ENCODE results near the gene RHOU. TPM values are rescaled to one million over a fixed set of nuclear protein-coding genes. Genes with fewer than 3 reads are reported as not detected.

RHOU gene
- total RNA-seq, 1 donor from 2014 or later: 8.8 TPM

DNA sequence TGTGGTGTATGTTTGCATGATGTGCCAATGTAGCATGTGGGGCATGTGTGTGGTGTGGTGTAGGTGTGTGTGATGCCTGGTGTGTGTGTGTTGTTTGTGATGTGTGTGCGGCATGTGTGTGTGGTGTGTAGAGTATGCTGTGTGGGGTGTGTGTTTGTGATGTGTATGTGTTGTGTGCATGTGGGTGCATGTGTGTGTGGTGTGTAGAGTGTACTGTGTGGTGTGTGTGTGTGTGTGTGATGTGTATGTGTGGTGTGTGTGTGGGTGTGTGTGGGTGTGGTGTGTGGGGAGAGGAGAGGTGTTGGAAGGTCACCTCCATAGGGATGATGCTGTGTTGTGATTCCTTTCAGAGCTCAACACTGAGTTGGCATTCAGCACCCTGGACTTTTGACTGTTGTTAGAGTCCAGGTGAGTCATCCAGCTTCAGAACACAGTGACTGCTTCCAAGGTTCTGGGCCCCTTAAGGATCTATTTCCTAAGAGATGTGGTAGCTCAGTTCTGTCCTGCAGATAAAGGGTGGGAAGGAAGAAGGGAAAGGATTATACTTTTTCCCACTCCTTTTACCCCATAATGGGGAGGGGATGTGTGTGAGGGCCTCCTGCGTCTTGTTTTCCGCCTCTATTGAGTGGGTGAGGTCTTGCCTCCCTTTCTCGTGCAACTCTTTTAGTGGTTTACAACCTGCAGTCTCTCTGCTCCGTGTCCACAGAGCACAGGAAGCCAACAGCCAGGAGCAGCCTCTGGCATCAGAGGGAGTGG, 47.6 kb downstream of the RHOU start:
- intact Hi-C loops (cut with micrococcal nuclease): no loop called here

DNA sequence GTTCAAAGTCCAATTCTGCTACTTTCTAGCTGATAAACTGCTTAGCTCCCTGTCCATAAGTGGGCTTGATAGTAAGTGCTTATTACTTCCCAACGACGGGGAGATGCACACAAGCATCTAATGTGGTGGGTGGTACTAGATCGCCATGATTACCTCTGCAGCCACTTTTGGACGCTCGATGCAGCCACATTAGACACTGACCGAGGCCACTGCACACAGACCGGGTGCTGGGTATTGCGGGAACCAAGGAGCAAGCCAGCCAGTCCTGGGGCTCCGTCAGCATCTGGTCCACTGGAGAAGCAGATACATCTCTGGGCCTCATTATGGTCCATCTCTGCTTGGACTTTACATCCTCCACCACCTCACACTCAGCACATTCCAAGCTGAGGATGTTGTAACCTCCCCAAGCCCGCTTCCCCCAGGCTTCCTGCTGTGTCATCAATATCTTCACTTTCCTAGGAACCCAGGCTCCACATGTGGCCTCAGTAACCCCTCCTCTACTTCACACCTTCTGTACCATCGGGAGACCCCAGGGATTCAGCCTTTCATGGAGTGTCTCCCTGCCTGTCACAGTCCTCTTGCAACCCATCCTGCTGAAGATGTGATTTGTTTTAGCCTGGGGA, 48.2 kb downstream of the RHOU start:
- intact Hi-C loops (cut with micrococcal nuclease): no loop called here

DNA sequence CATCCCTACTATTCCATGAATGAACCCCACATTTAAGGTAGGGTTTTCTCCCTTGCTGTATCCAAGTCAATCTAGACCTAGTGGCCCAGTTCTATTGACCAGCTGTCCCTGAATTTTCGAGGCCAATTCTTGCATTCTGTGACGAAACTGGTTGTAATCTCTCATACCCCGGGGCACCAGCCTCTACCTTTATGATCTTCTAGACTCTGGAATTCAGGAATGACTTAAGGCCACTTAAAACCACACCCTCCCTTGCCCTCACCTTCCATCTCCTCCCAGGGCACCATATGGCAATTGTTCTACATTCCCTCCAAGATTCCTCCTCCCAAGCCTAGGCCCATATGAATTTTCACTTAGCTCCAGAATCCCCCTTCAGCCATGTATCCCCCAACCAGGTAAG, 48.9 kb downstream of the RHOU start:
- intact Hi-C loops (cut with micrococcal nuclease): no loop called here

DNA sequence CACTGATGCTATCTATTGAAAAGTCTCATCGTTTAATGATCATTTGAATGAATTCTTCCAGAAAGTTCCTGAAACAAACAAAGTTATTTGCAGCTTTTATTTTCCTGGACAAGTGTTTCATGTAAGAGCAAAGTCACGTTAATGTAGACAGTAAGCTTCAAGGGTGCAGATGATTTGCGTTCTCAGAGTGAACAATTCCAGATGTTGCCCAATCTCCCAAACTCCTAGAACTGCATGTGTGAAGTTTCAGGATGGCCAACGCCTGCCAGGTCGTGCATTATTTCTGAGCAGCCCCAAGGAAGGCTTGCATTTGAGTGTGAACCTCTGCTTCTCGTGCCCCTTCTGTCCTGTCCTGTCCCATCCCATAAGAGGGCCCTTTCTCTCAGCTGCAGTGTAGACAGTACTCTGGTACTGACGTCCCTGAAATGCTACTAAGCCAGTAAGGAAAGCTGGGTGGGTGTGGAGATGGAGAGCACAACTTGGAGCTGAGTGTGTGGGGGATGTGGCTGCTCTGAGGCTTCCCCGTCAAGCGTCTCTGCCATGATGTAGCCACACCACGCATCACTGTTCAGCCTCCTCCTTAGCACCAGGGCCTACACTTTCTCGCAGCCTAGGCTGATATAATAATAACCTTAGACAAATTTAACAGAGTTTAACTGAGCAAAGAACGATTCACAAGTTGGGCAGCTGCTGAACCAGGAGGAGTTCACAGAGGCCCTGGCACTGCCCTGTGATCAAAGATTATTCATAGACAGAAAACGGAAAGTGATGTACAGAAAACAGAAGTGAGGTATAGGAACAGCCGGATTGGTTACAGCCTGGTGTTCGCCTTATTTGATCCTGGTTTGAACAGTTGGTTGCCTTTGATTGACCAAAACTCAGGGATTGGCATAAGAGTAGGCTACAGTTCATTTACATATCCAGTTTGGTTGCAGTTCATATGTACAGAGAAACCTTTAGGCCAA, 50.4 kb downstream of the RHOU start:
- intact Hi-C loops (cut with micrococcal nuclease): no loop called here

DNA sequence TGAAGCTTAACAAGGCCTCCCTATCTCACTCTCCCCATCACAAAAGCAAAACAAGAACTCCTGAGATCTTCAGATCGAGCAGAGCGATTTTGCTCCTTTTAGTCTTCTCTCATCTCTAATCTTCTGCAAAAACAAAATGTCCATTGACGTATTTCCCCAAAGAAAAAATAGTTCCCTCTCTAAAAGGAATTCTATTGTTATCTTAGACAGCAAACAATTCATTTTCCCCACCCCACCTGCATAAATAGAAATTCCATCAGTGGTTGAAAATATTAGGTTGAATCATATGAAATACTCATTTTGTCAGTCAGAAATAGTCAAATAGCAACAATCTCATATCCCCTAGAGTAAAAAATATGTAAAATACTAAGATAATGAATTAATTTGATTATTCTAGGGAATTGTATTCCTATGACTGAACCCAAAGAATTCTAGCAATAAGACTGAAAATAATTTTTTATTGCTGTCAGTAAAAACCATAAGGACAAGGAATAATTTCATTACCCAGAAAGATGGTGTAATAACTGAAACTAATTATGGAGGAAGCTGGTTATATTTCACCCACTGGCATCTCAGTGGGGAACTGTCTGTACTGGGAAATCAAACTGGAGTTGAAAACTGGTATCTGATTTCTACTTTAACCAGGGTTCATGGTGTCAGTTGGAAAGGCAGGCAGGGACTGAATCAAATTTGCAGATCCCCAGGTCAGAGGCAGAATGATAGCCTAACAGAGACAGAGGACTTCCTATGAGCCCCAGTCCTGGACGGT, 51.3 kb downstream of the RHOU start:
- intact Hi-C loops (cut with micrococcal nuclease): no loop called here

DNA sequence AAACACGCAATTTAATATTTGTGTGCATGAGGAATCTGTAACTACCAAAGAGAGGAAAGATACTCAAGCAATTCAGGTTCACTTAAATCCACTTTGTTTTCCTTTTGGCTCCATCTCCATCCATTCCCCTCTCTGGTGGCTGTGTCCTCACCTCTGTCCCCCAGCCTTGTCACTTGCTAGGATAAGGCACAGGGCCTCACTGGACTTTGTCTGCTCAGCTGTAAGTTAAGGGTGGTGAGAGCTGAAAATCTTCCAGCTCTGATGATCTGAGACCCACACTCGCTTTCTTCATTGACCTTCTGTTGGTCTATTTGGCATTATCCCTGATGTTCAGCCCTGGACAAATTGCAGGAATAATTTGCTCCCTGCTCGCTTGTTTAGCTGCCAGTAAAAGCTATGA, 56.5 kb downstream of the RHOU start:
- intact Hi-C loops (cut with micrococcal nuclease): no loop called here

DNA sequence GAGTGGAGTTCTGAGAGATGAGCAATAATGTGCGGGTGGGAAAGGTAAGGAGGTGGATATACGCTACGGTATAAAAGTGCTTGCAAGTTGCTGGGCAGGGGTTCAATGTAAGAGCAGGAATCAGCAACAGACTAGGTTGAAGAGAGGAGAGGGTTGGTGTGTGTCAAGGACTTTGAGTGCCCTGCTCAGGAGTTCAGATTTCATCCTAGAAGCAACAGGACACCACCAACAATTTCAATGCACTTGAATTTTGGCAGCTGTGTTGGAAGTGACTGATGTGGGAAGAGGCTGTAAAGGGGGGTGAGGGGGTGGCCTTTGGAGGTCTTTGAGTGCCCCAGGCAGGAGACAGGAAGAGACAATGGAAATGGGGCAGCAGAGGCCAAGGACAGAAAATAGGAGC, 57.3 kb downstream of the RHOU start:
- intact Hi-C loops (cut with micrococcal nuclease): no loop called here

DNA sequence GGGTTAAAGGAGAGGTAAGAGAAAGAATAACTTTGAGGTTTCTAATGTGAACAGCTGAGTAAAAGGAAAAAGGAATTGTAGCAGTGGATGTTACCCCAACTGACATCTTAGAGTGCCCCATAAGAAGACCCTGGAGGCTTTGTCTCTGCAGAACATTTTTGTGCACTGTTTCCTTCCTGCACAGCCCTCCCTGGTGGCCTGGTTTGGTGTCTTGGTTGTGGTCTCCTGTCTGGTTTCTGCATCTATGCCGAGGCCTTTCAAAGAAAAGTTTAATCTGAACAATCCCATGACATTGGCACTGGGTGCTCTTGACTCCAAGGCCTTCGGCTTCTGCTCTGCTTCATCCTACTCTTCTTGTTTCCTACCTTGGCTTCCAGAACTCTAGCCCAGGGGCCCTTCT, 57.8 kb downstream of the RHOU start:
- intact Hi-C loops (cut with micrococcal nuclease): no loop called here

DNA sequence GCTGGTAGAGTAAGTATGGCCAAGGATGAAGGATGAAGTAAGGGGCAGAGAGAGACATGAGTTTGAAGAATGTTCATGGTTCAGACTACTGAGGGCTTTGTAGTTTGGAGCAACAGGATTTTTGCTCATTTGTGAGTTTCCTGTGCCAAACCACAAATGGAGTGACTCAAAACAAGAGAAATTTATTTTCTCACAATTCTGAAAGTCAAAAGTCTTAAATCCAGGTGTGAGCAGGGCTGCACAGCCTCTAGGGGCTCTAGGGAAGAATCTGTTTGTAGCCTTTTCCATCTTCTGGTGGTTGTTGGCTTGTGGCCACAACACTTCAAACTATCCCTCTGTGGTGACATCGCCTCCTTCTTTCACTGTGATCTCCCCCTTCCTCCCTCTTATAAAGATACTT, 58.9 kb downstream of the RHOU start:
- intact Hi-C loops (cut with micrococcal nuclease): loop anchor here (1.0 to 2.0 kb wide), 11 partner anchors 11 to 647 kb away; no protein-coding TSS in a partner anchor

DNA sequence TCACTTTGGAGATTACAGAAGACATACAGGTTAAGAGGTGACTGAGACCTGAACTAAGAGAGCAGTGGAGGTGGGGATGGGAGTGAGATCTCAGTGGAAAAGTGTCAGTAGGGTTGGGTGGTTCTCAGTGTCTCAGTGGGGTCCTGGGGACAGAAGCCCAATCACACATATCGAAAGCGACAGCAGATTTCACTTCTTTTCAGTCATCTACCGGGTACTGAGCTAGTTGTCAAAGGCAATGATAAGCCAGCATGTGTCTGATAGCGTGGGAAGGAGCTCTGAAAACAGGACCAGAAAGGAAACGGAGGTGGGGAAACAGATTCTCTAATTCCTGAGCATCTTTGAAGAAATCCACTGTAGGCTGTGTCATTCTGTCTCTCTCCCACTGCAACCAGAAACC, 59.5 kb downstream of the RHOU start:
- intact Hi-C loops (cut with micrococcal nuclease): loop anchor here (1.0 to 2.0 kb wide), 11 partner anchors 10 to 646 kb away; no protein-coding TSS in a partner anchor

DNA sequence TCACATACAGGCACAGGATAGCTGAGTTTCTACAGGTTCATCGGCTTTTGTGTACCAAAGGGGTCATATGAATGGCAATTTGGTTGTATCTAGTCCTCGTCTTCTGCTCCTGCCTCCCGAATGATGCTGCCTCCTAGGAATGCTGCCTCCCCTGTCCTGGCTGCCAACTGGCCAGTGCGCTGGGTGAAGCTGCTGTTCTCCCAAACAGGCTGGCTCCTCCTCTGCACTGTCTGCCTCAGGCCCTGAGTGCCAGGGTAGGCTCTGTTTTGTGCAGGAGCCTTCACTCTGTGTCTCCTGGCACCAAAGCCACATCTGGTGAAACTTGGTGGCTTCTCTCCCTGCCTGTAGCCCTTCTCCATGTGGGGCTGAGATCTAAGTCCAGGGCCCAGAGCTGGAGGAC, 60.3 kb downstream of the RHOU start:
- intact Hi-C loops (cut with micrococcal nuclease): loop anchor here (2.0 kb wide), 2 partner anchors 15 to 65 kb away; no protein-coding TSS in a partner anchor

Other genes with a start within 250 kb of the RHOU start
- gene RNF187, start 248.1 kb upstream of the RHOU start, total RNA-seq: 112 and 113 TPM in 2 replicates